GM21390 (cell line): ENCODE data around the gene SLC25A20.

Source experiments
- ATAC-seq: cut with Tn5 transposase; IDR thresholded peaks from one replicate; pipeline ENCODE4 v1.9.1; 2021; ENCODE audit not compliant: unreplicated experiment

The SLC25A20 gene

DNA sequence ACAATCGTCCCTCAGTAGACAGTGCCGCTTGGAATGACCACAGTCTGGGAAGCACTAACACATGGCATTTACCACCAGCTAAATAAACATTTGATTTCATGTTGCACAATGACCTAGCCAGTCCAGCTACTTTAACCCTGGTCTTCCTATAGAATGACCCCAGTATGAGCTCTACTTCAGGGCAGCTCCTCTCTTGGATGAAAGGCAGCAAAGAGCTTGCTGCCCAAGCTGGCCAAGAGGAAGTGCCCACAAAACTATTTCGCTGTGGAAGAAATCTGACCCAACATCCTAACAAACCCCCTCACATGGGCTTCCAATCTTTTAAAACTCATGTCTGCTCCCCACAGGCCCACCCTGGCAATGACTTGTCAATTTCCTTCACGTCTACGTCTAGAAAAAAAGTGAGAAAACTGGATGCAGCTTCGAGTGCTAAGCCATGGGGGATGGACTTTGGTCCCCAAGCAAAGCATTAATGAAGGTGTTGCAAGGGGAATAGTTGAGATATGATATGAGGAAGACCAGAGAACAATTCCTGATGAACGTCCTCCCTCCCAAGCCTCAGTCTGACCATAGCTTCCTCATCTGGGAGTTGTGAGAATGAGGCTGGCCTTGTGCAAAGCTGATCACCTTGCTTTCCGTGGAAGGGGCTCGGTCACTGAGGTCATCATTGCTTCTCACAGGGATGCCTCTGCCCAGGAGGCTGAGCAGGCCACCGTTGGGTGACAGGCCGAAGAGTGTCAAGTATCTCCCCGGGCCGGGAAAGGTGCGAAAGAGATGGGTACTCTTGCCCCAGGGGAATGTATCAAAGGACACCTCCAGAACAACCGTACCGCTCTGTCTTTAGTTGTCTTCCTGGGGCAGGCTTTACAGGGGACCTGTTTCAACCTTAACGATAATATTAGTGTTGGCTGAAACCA, 964 bp downstream of the SLC25A20 start:
- ATAC-seq, result peak; percentile 5

DNA sequence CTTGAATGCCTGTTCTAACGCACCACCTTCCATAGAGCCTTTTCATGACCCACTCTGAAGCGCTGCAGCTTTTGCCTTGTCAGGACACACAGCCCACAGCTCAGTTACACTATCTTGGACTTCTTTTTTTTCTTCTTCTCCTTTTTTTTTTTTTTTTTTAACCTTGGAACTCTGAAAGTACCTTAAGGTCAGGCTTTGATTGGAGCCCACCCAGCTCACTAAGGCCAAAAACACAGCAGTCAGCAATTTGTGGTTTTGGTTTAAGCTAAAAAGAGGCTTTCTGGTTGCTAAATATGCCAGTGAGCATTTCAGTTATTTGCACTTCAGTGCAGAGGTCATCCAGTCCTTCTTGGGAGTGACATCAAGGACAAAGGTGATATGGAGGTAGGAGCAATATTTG, 1.7 kb downstream of the SLC25A20 start:
- ATAC-seq, result no peak

DNA sequence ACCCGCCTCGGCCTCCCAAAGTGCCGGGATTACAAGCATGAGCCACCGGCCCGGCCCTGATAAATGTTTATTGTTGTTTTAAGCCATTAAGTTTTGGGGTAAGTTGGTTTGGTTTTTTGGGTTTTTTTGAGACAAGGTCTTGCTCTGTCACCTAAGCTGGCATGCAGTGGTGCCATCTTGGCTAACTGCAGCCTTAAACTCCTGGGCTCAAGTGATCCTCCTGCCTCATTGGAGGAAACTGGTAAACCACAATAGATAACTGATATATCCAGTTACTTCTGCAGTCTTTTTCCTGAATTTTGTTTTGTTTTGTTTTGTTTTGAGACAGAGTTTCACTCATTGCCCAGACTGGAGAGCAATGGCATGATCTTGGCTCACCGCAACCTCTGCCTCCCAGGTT, 4.2 kb downstream of the SLC25A20 start:
- ATAC-seq, result no peak

DNA sequence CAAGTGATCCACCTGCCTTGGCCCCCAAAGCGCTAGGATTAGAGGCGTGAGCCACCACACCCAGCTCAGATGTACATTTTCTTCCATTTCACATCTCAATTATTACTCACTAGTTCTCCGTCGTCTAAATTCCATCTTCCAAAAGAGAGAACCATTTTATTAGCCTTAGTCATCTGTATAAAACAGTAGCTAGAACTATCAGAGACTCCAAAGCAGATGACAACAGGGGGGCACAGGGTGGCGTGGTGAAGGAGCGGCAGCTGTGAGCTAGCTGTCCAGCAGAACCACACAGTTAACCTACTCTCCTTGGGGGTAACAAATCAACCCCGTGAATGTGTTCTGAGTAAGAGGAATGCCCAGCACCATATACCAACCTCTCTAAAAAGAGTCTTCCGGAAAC, 7.1 kb downstream of the SLC25A20 start:
- ATAC-seq, result no peak

DNA sequence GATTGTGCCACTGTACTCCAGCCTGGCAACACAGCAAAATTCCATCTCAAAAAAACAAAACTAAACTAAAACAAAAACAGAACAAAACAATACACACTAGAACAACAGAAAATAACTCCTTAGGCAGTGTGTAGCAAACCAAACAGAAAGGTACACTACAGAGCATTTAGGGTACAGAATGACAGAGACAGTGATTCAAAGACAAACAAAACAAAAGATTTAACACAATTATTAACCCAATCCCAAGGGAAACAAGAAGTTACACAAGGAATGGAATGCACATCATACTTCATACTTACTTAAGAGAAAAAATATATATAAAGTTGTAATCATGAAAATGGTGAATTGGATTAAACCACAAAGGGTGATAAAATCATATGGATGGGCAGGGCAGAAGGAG, 12.9 kb downstream of the SLC25A20 start:
- ATAC-seq, result no peak

DNA sequence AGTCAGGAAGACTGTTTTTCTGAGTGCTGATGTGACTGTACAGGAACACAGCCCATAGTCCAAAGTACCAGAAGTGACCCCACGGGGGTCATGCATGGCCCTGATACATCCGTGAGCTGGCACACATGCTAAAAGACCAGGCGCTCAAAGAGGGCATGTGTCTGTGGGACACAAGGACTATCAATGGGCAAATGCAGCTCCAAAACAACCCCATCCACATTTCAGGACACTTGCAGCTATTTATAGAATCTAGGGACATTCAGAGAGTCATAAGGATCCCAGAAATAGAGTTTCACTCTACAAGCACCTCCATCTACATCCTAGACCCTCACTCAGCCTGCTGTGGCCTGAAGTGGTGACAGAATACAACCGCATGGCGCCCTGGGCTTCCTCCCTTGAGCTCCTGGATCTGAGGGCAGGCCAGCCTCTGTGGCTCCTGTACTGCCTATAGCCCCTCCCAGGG, 17.0 kb downstream of the SLC25A20 start:
- ATAC-seq, result no peak

DNA sequence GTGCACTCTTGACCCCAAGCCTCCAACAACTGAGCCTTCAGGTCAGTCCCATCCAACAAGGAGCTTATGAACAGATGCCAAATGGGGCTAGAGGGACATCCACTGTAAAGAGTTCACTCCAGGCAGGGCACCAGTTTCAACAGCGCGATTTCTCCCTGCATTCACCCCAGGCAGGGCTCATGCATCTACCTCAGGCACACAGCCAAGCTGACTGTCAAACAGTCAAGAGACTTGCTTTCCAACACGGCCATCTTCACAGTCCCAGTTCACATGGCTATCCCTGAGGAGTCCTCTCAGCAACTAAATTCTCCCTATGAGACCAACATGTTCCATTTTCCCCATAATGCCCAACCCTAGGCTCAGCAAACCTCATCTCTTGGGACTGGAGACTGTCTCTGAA, 17.7 kb downstream of the SLC25A20 start:
- ATAC-seq, result no peak

DNA sequence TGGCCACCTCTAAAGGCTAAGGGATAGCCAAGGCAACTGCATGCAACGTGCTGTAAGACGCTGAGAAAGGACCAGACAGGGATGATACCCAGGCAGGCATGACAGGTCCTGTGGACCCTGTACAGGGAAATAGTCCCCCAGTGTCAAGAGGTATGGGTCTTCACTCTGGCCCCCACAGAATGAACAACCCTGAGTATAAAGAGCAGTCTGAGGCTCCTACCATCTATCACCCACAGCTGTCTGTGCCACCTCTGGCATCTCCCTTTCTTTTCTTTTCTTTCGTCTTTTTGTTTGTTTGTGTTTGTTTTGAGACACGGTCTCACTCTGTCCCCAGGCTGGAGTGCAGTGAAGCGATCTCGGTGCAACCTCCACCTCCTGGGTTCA, 18.7 kb downstream of the SLC25A20 start:
- ATAC-seq, result no peak

DNA sequence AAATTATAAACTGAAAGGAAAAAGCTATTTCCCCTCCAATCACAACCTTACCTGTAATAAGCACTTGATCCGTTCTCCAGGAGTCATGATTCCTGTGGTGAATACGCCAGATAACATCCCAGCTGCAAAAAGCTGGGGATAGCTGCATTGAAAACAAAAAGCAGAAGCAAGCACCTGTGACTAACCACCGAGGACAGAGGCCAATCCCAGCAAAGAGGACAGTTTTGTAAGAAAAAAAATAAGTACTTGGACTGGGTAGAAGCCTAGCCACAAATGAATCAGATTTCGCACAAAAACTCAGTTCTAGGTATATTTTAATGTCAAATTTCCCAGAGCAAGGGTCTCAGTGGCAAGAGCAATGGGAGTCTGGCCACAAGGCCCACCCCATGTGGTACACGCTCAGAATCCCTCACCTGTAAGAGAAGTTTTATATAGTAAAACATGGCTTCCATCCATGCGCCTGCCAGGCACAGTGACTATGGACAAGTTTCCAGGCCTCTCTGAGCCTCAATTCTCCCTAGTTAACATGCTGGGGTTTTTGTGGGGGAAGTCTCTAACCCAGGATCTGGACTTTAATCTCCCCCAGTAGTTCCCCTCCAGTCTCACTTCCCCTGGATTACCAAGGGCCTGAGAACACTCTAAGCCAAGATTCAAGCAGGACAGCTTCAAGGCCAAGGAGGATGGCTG, 19.2 kb downstream of the SLC25A20 start:
- no peak for ATAC-seq

DNA sequence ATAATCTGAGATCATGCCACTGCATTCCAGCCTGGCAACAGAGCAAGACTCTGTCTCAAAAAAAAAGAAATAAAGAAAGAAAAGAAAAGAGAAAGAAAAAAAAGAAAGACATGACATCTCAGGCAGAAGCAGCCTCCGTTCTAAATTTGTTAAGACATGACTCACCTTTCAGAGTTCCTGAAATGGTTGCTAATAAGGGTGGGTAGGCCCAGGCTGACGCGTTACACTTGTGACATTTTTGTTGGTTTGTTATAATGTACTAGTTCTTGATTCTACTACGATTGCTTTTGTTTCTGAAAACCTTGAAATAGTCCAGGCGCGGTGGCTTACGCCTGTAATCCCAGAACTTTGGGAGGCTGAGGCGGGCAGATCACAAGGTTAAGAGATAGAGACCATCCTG, 21.0 kb downstream of the SLC25A20 start:
- no peak for ATAC-seq

DNA sequence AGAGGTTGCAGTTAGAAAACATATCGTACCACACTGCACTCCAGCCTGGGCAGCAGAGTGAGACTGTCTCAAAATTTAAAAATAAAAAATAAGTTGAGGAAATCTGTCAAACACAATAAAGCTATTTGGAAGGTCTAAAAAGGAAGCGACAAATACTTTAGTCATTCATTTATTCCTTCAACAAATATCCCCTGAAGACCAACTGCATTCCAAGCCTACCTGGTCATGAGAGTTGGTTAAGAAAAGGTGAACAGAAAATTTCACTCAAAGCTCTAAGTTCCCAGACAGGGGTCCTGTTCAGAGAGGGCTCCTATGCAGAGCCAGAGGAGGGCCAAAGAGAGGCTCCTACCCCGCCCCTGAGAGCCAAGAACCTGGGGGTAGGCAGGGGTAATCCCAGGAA, 35.6 kb downstream of the SLC25A20 start:
- no peak for ATAC-seq

DNA sequence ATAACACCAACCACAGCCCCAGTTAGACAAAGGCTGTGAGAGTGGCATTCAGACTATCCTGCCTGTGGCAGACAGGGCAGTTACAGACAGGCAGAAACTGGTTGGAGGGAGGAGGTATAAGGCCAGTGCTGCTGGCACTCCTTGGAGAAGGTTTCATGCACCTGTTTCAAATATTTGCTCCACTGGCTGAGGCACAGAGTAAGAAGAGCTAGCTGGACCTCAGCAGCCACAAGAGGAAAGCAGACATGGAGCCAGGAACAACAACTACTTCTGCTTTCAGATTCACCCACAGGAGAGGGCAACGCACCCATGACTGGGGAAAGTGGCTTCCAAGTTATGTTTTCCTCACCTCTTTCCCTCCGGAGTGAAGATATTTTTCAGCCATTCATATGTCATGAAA, 39.5 kb downstream of the SLC25A20 start:
- no peak for ATAC-seq

DNA sequence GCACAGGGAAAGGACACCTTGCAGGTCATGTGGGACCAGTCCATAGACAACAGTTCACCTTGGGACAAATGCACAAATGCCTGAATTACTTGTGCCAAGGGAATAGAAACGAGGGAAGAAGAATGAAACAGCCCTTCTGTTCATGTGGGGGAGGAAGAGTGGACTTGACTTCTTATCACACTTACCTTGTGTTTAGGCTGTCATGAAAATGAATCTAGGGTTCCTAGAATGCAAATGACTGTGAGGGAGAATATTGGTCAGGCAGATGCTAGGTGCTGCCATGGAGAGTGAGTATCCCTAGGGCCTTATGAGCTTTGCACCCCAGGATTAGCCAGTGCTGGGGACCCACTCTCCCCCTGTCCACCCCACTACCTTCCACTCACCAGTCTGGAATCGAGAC, 40.0 kb downstream of the SLC25A20 start:
- ATAC-seq, result no peak

DNA sequence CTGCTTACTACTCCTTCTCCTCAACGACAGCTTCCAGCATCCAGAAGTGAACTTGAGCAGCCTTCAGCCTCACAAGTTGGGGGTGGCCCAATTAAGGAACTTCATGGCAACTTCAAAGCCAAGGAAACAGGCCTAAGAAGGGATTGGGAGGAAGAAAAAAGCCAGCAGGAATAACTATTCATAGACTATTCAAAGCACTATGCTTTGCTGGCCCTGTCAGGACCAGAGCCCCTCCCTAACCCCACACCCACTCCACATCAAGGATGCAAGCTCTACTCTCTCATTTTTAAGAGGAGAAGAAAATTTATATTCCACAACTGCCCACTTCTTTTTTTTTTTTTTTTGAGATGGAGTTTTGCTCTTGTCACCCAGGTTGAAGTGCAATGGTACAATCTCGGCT, 41.0 kb downstream of the SLC25A20 start:
- ATAC-seq, result no peak

DNA sequence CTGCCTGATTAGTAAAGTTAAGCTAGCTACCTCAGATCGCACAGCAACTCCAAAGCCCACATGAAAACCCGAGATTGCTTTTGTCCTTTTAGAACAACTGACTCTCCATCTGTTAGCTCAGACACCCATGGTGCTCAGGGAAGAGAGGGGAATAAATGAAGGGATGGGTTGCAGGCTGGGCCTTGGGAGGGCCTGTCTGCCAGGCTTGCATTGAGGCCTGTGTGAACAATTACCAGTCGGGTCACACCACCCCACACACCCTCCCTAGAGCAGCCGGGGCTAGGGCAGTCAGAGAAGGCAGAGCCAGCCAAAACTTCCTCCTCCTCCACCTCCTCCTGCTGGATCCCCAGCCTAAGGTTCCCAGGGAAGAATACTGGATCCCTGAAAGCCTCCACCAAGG, 42.2 kb downstream of the SLC25A20 start:
- ATAC-seq, result no peak

DNA sequence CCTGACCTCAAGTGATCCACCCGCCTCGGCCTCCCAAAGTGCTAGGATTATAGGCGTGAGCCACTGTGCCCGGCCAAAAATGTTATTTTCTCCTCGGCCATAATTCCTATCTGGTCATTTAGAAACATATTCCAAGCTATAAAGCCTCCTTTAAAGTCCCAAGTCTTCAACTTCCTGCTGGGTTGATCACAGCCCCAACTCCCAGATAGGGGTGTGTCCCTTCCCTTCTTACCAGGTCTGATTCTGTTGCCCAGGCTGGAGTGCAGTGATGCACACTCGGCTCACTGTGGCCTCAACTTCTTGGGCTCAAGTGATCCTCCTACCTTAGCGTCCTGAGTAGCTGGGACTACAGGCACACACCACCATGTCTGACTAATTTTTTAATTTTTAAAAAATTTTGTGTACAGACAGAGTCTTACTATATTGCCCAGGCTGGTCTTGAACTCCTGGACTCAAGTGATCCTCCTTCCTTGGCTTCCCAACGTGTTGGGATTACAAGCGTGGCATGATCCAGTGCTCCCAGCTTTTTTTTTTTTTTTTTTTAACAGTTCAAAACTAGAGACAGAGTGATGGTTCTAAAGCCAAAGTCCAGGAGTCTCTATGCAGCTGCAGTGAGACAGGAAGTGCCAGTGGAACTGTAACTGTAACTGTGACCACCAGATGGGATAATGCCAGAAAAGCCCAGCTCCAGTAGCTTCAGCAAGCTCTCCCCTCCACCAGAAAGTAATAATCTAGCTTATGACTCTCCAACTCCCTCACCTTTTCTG, 42.8 kb downstream of the SLC25A20 start:
- no peak for ATAC-seq

DNA sequence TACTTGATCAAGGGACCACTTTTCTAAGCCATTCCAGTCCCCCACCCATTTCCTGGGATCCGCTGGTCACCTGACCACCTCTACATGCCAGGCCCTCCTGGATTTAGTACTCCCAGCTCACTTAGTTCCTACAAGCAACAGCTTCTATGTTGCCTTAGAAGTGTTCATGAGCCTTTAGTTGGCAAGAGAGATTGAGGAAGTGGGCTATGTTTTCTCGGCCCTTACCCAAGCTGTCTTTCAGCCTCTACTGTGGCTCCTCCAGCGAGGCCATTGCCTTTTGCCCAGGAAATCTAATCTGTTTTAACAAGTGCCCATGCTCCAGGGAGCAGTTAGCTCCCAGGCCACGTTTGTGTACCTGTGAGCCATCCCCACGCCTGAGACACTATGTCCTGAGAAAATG, 46.5 kb downstream of the SLC25A20 start:
- ATAC-seq, result no peak

DNA sequence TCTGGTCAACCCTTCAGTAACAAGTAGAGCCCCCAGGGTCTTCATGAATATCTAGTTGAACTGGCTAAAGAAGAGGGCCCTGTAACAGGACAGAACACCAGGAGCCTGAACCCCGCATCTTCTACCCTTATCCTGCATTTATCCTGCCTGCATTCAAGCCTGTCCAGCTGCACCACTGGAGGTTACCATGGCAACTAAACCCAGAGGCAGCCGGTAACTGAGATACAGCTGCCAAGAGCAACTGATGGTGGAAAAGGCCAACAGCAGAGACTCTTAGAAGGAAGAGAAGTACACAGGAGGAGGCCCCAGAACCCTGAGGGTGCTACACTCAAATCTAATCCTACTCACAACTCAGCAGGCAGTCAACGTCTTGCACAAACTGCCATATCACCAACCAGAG, 47.3 kb downstream of the SLC25A20 start:
- no peak for ATAC-seq

DNA sequence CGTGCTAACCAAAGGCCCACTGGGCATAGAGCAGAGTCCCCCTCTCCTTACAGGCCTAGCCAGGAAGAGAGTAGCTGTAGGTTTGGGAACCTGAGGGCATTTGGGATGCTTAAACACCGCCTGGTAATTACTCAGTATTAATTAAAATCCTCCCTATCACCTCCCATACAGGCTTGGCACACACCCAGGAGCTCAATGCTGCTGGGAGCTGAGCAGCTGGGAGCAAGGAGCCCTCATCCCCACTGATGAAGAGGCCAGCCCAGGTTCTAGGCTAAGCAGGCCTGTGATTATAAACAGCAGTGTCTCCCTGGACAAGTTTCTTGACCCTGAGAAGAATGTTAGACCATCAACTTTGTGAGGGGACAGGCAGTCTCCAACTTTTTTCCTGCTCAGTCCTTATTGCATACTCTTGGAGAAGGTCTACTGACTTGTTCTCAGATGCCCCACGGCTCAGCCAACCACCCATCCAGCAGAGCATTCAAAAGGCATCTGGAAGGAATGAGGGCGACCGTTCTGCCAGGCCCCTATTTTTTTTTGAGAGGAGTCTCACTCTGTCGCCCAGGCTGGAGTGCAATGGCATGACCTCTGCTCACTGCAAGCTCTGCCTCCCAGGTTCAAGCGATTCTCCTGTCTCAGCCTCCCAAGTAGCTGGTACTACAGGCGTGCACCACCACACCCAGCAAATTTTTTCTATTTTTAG, 49.7 kb downstream of the SLC25A20 start:
- no peak for ATAC-seq

DNA sequence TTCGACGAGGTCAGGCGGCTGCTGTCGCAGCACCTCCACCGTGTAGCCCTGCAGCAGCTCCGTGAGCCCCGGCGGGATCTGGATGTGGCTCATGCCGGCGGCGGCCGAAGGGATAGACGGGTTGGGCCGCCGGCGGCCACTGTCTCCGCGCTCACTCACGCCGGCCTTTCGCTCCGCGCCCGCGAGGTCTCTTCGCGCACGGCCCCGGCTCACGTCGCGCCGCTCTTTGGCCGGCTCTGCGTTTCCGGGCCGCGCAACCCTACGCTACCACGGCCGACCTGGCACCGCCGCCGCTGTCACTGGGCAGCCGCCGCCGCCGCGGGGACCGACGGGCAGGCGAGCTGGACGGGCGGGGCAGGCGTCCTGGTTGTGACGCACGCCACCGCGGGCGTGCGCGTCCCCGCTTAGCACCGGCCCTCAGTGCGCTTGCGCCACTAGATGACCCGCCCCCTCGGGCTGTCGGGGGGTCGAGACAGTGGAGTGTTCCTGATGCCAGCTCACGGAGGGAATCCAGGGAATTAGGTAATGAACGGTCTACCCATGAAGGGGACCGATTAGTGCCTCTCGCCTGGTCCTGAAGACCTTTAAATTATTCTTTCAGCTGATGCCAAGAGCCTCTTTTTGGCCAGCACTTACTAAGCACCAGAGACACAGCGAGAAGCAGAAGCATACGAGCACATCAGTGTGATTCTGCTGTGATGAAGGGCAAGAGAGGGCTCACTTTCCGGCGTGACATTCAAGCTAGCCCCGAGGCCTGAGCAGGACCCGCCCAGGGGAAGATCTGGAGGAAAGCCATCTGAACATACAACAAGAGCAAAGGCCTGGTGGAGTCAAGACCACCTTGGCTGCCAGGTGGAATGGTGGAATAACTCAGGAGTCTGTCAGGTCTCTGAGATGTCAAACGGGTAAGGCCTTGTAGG, 50.9 kb downstream of the SLC25A20 start, which contains the start of gene PRKAR2A:
TSS of gene PRKAR2A (minus strand) at position 371 of the 920 bp plus-strand sequence. CDS start at position 93, 278 bp downstream.
- peak; percentile 83 for ATAC-seq
